ENCODE measurements around the gene PTPN4.

The PTPN4 gene

DNA sequence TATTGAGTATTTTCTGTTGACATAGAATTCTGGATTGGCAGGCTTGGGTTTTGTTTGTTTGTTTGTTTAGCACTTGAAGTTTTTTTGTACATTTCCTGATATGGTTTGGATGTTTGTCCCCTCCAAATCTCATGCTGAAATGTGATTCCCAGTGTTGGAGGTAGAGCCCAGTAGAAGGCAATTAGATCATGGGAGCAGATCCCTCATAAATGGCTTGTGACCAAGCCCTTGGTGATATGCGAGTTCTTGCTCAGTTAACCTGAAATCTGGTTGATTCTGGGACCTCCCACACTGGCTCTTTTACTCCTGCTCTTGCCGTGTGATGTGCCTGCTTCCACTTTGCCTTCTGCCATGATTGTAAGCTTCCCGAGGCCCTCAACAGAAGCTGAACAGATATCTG is 98.0 kb downstream of the PTPN4 start:
- TF ChIP-seq, protein P1, sequence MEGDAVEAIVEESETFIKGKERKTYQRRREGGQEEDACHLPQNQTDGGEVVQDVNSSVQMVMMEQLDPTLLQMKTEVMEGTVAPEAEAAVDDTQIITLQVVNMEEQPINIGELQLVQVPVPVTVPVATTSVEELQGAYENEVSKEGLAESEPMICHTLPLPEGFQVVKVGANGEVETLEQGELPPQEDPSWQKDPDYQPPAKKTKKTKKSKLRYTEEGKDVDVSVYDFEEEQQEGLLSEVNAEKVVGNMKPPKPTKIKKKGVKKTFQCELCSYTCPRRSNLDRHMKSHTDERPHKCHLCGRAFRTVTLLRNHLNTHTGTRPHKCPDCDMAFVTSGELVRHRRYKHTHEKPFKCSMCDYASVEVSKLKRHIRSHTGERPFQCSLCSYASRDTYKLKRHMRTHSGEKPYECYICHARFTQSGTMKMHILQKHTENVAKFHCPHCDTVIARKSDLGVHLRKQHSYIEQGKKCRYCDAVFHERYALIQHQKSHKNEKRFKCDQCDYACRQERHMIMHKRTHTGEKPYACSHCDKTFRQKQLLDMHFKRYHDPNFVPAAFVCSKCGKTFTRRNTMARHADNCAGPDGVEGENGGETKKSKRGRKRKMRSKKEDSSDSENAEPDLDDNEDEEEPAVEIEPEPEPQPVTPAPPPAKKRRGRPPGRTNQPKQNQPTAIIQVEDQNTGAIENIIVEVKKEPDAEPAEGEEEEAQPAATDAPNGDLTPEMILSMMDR (IDR thresholded peaks at IDR 0.05; ENCODE audit: poor library complexity, severe bottlenecking): no peak
- Histone ChIP-seq H3K27me3 (ENCODE audit: insufficient read depth, poor library complexity, severe bottlenecking) (no peaks in the 10 kb centered on the region), H3K27ac (ENCODE audit: poor library complexity, severe bottlenecking) (no peak overlapping the region), H3K4me1 (ENCODE audit: insufficient read depth, poor library complexity, severe bottlenecking) (no peaks in the 10 kb centered on the region), H3K4me3 (ENCODE audit: severe bottlenecking) (no peak overlapping the region), H3K36me3 (ENCODE audit: low read depth) (peaks cover 2% of the 10 kb centered on the region; the same call in 1 of the 2 replicates), H3K9me3 (ENCODE audit: severe bottlenecking) (peaks cover 6% of the 10 kb centered on the region)
- ATAC-seq (ENCODE audit: low read depth): no peak
- DNase-seq (ENCODE audit: low spot score): no peak

DNA sequence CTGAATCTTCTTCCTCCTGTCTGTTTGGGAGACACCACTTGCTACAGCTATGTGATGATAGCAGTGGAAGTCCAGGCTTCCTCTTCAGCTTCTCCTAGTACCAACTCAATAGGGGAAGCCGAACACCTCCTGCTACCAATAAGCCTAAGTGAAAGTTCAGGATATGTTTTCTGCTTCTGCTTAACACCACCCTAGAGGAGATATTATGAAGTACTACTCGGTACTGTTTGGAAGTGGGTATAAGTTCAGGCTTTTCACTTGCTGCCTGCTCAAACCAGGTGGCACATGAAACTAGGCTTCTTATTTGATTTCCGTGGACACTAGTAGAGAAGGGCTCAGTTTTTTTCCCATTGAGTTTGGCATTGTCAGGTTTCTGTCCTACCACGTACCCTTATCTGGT is 99.8 kb downstream of the PTPN4 start:
- H3K27ac ChIP-seq (ENCODE audit: poor library complexity, severe bottlenecking): no peak overlapping the region
- peaks cover 6% of the 10 kb centered on the region; the same call in 1 of the 2 replicates for H3K36me3 ChIP-seq (ENCODE audit: low read depth)
- no peaks in the 10 kb centered on the region for H3K9me3 ChIP-seq (ENCODE audit: severe bottlenecking)
- ATAC-seq (ENCODE audit: low read depth) (no peak), DNase-seq (ENCODE audit: low spot score) (no peak)
- TF ChIP-seq, protein P1 (IDR thresholded peaks at IDR 0.05; ENCODE audit: poor library complexity, severe bottlenecking): no peak
- H3K4me1 ChIP-seq (ENCODE audit: insufficient read depth, poor library complexity, severe bottlenecking): peaks cover 6% of the 10 kb centered on the region
- no peak overlapping the region for H3K4me3 ChIP-seq (ENCODE audit: severe bottlenecking)
- H3K27me3 ChIP-seq (ENCODE audit: insufficient read depth, poor library complexity, severe bottlenecking): no peaks in the 10 kb centered on the region

DNA sequence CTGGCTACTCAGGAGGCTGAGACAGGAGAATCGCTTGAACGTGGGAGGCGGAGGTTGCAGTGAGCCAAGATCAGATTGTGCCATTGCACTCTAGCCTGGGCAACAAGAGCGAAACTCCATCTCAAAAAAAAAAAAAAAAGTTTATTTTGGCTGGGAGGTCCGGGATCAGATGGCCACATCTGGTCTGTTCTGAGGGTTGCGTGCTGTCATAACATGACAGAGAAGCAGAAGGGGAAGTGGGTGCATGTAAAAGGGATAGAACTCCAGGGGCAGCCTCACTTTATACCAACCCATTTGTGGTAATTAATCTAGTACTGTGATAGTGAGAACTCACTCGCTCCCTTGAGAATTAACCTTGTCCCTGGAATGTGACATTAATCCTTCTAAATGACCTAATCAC is 101.2 kb downstream of the PTPN4 start:
- H3K4me3 ChIP-seq (ENCODE audit: severe bottlenecking): no peak overlapping the region
- ATAC-seq (ENCODE audit: low read depth) (no peak), DNase-seq (ENCODE audit: low spot score) (no peak)
- TF ChIP-seq, protein P1 (IDR thresholded peaks at IDR 0.05; ENCODE audit: poor library complexity, severe bottlenecking): no peak
- no peaks in the 10 kb centered on the region for H3K27me3 ChIP-seq (ENCODE audit: insufficient read depth, poor library complexity, severe bottlenecking)
- no peaks in the 10 kb centered on the region for H3K9me3 ChIP-seq (ENCODE audit: severe bottlenecking)
- peaks cover 9% of the 10 kb centered on the region for H3K4me1 ChIP-seq (ENCODE audit: insufficient read depth, poor library complexity, severe bottlenecking)
- peaks cover 6% of the 10 kb centered on the region; the same call in 1 of the 2 replicates for H3K36me3 ChIP-seq (ENCODE audit: low read depth)
- no peak overlapping the region for H3K27ac ChIP-seq (ENCODE audit: poor library complexity, severe bottlenecking)

DNA sequence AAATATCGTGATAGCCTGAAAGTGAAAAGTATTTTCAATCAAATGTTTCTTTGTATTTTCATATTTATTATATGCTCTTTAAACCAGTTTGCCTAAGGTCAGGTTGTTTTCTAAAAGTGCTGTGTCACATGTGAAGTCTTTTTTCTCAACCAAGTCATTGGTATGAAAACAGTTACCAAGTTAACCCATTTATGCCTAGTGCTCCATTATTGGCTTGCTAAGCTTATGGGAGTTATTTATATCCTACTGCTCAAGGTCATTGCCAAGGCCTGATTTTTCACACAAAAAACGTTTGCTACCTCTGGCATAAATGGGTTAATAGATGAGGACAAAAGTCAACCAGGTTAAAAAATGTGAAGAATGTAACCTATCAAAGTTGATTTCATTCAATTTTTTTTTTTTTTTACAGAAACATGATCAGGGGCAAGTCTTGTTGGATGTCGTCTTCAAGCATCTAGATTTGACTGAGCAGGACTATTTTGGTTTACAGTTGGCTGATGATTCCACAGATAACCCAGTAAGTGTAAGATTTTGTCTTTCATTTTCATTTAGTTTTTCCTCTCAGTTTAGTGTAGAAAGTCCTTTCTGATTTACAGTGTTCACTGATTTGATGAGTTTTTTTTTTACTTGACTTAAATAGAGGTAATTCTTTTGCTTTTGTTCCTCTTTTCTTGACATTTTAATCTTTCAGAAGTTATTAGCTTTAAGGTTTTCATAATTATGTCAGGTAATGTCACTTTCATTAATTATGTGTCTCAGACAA is 102.6 kb downstream of the PTPN4 start:
- Histone ChIP-seq H3K27ac (ENCODE audit: poor library complexity, severe bottlenecking) (no peak overlapping the region), H3K4me3 (ENCODE audit: severe bottlenecking) (no peak overlapping the region), H3K36me3 (ENCODE audit: low read depth) (peaks cover 6% of the 10 kb centered on the region; the same call in 1 of the 2 replicates), H3K4me1 (ENCODE audit: insufficient read depth, poor library complexity, severe bottlenecking) (peaks cover 9% of the 10 kb centered on the region), H3K27me3 (ENCODE audit: insufficient read depth, poor library complexity, severe bottlenecking) (no peaks in the 10 kb centered on the region), H3K9me3 (ENCODE audit: severe bottlenecking) (no peaks in the 10 kb centered on the region)
- DNase-seq (ENCODE audit: low spot score) (no peak), ATAC-seq (ENCODE audit: low read depth) (no peak)
- TF ChIP-seq, protein P1 (IDR thresholded peaks at IDR 0.05; ENCODE audit: poor library complexity, severe bottlenecking): no peak

DNA sequence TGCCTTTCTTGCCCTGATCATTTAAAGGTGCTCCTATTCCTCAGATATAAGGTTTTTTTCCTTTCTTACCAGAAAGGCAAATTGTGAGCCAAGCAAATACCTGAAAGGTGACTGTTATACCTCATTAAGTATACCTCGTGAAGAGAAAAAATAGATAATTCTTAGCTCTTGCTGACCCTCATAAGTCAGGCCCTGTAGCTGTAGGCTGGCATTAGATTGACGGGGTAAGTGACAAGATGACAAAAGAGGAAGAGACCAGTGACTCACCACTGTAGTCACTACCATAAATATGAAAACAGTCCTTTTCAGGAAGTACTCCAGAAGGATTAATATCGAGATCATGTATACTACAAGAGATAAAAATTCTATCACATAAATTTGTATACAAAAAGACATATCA is 104.6 kb downstream of the PTPN4 start:
- peaks cover 9% of the 10 kb centered on the region for H3K4me1 ChIP-seq (ENCODE audit: insufficient read depth, poor library complexity, severe bottlenecking)
- no peak overlapping the region for H3K4me3 ChIP-seq (ENCODE audit: severe bottlenecking)
- H3K27ac ChIP-seq (ENCODE audit: poor library complexity, severe bottlenecking): peak overlapping the region; percentile 29
- H3K9me3 ChIP-seq (ENCODE audit: severe bottlenecking): no peaks in the 10 kb centered on the region
- H3K27me3 ChIP-seq (ENCODE audit: insufficient read depth, poor library complexity, severe bottlenecking): no peaks in the 10 kb centered on the region
- DNase-seq (ENCODE audit: low spot score) (no peak), ATAC-seq (ENCODE audit: low read depth) (peak; percentile 61)
- H3K36me3 ChIP-seq (ENCODE audit: low read depth): peaks cover 6% of the 10 kb centered on the region; the same call in 1 of the 2 replicates
- TF ChIP-seq, protein P1 (IDR thresholded peaks at IDR 0.05; ENCODE audit: poor library complexity, severe bottlenecking): no peak

All from RWPE2 (cell line).